Colonic mucosa (tissue), 4 donors: ENCODE results near the gene MAST3. TPM values are rescaled to one million over a fixed set of nuclear protein-coding genes. Genes with fewer than 3 reads are reported as not detected.
A peak's percentile ranks its signal among the peaks of the same experiment; 100 is the strongest.

ENCODE experiments used
- DNase-seq: peaks from one replicate; pipeline ENCODE4 v3.0.0-alpha.2; 2020
- H3K27ac ChIP-seq: fragments of 200-600 bp; one replicate; pipeline ENCODE4 v1.8.0; 2021
- H3K27me3 ChIP-seq: fragments of 200-600 bp; one replicate; pipeline ENCODE4 v1.8.0; 2021
- H3K36me3 ChIP-seq: fragments of 200-600 bp; one replicate; pipeline ENCODE4 v1.8.0; 2021
- H3K4me1 ChIP-seq: fragments of 200-600 bp; one replicate; pipeline ENCODE4 v1.8.0; 2021; ENCODE audit warnings: mild to moderate bottlenecking
- H3K4me3 ChIP-seq: fragments of 200-600 bp; one replicate; pipeline ENCODE4 v1.8.0; 2021
- H3K9ac ChIP-seq, 2 donors: one replicate each; pipeline ENCODE4 v1.7.0; 2013; ENCODE audit warnings: control low read depth in 2 of 2, low read depth in 2 of 2, low read length in 2 of 2
- H3K9me3 ChIP-seq: fragments of 200-600 bp; one replicate; pipeline ENCODE4 v1.8.0; 2021
- CTCF ChIP-seq: fragments of 200-600 bp; IDR thresholded peaks from one replicate; pipeline ENCODE4 v1.8.0; 2022; ENCODE audit warnings: antibody characterized with exemption, mild to moderate bottlenecking
- intact Hi-C: fragments of 100-400 bp; cut with DNase I; formaldehyde crosslinking; loops from one replicate; pipeline ENCODE4 v1.14.1; 2022
- total RNA-seq, 2 donors: library from RNA; stranded (reverse); fragmentation: NEBNext Ultra II Directional in 1 of 2; extraction: Animal tissue kit (Norgen Biotek cat#: 25700) in 1 of 2; gene quantifications; one replicate each; pipeline ENCODE4 v1.2.1, GENCODE V29; 2021
- donor health status: healthy.
- donor health status: DM: no; HTN: no; CAD: no.
- donor health status: DM: no; HTN: no; CAD: no.

MAST3 gene
- total RNA-seq, 2 donors from 2014 or later = 24.3 to 30.9 TPM

DNA sequence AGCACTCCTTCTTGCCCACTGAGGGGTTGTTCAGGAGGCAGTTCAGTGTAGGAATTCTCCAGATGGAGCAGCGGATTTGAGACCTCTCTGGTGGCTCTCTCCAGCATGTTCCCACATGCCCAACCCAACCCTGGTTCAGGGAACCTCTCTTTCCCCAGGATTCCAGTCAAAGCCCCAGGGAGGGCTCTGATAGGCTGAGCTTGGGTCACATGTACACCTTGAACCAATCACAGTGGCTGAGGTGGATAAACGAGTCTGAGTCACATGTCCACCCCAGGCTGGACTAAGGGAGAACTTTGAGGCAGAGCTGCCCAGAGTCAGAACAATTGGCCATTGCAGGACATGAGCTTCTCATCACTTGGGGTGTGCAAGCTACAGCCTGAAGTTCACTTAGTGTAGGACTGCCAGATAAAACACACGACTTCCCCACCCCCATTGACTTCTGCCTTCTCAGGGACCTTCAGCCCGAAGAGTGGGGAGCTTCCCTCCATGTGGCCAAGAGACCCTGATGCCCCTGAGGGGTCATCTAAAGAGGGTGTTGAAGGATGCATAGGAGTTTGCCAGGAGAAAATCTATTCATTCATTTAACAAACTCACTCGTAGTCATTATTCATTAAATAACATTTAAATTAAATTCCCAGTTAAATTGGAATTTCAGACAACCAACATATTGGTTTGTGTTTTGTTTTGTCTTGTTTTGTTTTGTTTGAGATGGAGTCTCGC, 4.0 kb upstream of the MAST3 start:
- TF ChIP-seq CTCF = no peak
- no peak overlapping the region for H3K9ac ChIP-seq
- intact Hi-C loops = no loop called here
- no peak overlapping the region for H3K27ac ChIP-seq
- H3K9me3 ChIP-seq = no peaks in the 10 kb centered on the region
- H3K36me3 ChIP-seq = no peaks in the 10 kb centered on the region
- H3K27me3 ChIP-seq = peaks cover 4% of the 10 kb centered on the region
- peaks cover 5% of the 10 kb centered on the region for H3K4me1 ChIP-seq
- DNase-seq = no peak
- H3K4me3 ChIP-seq = no peak overlapping the region

DNA sequence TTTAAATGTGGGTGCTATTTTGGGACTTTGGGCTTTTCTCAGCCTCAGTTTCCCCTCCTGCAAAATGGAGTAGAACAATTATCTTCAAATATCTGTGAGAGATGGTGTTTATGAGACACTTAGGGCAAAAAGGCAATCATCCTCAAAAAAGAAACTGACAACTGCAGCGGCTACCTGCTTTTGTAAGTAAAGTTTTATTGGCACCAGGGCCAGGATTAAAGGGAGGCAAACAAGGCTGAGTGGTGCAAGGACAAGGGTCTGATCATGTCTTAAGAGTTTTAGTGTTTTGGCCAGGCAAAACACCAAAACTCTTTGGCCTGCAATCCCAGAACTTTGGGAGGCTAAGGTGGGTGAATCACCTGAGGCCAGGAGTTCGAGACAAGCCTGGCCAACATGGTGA, 1.3 kb upstream of the MAST3 start:
- Histone ChIP-seq H3K9me3 (no peaks in the 10 kb centered on the region), H3K4me3 (no peak overlapping the region), H3K4me1 (peaks cover 5% of the 10 kb centered on the region), H3K9ac (no peak overlapping the region), H3K36me3 (no peaks in the 10 kb centered on the region), H3K27ac (no peak overlapping the region), H3K27me3 (peaks cover 4% of the 10 kb centered on the region)
- DNase-seq = no peak
- intact Hi-C loops = no loop called here
- TF ChIP-seq CTCF = no peak

GRCh38 chr19:18097993-18098890, 664 bp downstream of the MAST3 start:
- no peak for TF ChIP-seq CTCF
- Histone ChIP-seq H3K4me3 (peak overlapping the region; percentile 35), H3K9me3 (no peaks in the 10 kb centered on the region), H3K9ac (peak overlapping the region; percentile 38 to 69), H3K36me3 (no peaks in the 10 kb centered on the region), H3K4me1 (peaks cover 5% of the 10 kb centered on the region), H3K27ac (no peak overlapping the region), H3K27me3 (peaks cover 4% of the 10 kb centered on the region)
- DNase-seq = no peak
- intact Hi-C loops = no loop called here

DNA sequence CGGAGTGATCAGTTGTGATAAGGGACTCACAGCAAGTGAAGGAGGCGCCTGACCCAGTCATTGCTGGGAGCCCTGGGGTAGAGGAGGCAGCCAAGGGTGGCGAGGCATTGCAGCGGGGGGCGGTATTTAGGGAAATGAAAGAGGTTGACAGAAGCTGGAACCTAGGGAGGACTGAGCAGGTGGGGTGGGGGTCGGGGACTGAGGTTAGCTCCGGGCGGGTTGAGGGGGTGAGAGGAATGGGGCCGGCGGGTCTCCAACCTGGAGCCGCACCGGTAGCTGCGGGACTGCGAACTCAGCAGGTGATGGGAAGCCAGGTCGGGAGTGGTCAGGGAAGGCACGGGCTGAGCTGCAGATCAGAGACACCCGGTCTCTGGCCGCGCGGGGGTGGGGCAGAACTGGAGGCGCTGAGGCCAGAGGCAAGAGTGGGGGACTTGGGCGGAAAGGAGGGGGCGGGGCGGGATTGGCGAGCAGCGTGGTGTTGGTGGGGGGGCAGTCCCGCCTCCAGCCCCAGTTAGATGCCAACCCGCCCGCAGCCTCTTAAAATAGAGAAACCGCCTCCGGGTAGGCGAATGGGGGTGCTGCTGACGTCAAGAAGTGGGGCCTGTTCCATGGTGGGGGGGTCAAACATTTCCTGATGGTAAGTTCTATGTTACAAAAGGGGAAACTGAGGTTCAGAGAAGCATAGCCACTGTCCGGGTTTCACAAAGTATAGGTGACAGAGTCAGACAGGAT, 1.5 kb downstream of the MAST3 start:
- TF ChIP-seq CTCF = no peak
- DNase-seq = no peak
- no peaks in the 10 kb centered on the region for H3K9me3 ChIP-seq
- H3K9ac ChIP-seq = peak overlapping the region; percentile 3 to 29
- intact Hi-C loops = no loop called here
- no peaks in the 10 kb centered on the region for H3K36me3 ChIP-seq
- peaks cover 4% of the 10 kb centered on the region for H3K27me3 ChIP-seq
- H3K4me3 ChIP-seq = no peak overlapping the region
- peaks cover 5% of the 10 kb centered on the region for H3K4me1 ChIP-seq
- no peak overlapping the region for H3K27ac ChIP-seq

GRCh38 chr19:18099623-18099995, 2.0 kb downstream of the MAST3 start:
- intact Hi-C loops = no loop called here
- Histone ChIP-seq H3K9ac (no peak overlapping the region), H3K36me3 (no peaks in the 10 kb centered on the region), H3K27me3 (peaks cover 4% of the 10 kb centered on the region), H3K27ac (no peak overlapping the region), H3K4me3 (no peak overlapping the region), H3K9me3 (no peaks in the 10 kb centered on the region), H3K4me1 (peaks cover 5% of the 10 kb centered on the region)
- no peak for DNase-seq
- no peak for TF ChIP-seq CTCF
